Parathyroid adenoma (tissue), 2 donors: ENCODE results near the gene ECHS1.

Experiments used
- H2AFZ ChIP-seq: fragments of 300-600 bp; sonication (generic); one replicate; pipeline ENCODE4 v1.7.0; 2017; ENCODE audit warnings: antibody characterized with exemption, mild to moderate bottlenecking
- H3K27ac ChIP-seq: fragments of 300-600 bp; sonication (generic); one replicate; pipeline ENCODE4 v1.7.0; 2017
- H3K27me3 ChIP-seq: fragments of 300-600 bp; sonication (generic); one replicate; pipeline ENCODE4 v1.7.0; 2017; ENCODE audit warnings: low read length; ENCODE audit not compliant: control insufficient read depth, insufficient read depth
- H3K36me3 ChIP-seq: fragments of 300-600 bp; sonication (generic); one replicate; pipeline ENCODE4 v1.7.0; 2017; ENCODE audit warnings: low read length; ENCODE audit not compliant: control insufficient read depth, insufficient read depth
- H3K4me1 ChIP-seq: fragments of 300-600 bp; sonication (generic); one replicate; pipeline ENCODE4 v1.7.0; 2017; ENCODE audit warnings: control low read depth
- H3K4me2 ChIP-seq: fragments of 300-600 bp; sonication (generic); one replicate; pipeline ENCODE4 v1.7.0; 2017; ENCODE audit warnings: low read length
- H3K4me3 ChIP-seq: fragments of 300-600 bp; sonication (generic); one replicate; pipeline ENCODE4 v1.7.0; 2017; ENCODE audit warnings: low read depth, low read length
- H3K79me2 ChIP-seq: fragments of 300-600 bp; sonication (generic); one replicate; pipeline ENCODE4 v1.7.0; 2017; ENCODE audit warnings: control low read depth
- H3K9ac ChIP-seq: fragments of 300-600 bp; sonication (generic); one replicate; pipeline ENCODE4 v1.7.0; 2017; ENCODE audit warnings: mild to moderate bottlenecking
- H3K9me3 ChIP-seq: fragments of 300-600 bp; sonication (generic); one replicate; pipeline ENCODE4 v1.7.0; 2017; ENCODE audit warnings: low read length; ENCODE audit not compliant: control insufficient read depth
- CTCF ChIP-seq: fragments of 300-600 bp; sonication (generic); IDR thresholded peaks from one replicate; pipeline ENCODE4 v1.7.0; 2017; ENCODE audit warnings: antibody characterized with exemption, mild to moderate bottlenecking
- donor health status: primary hyperparathyroidism.

The ECHS1 gene

GRCh38 chr10:133355991-133356390 is 17.2 kb downstream of the ECHS1 start:
- no peak for TF ChIP-seq CTCF
- H3K9me3 ChIP-seq: no peaks in the 10 kb centered on the region
- H3K4me2 ChIP-seq: no peak overlapping the region
- H3K79me2 ChIP-seq: no peaks in the 10 kb centered on the region
- no peak overlapping the region for H2AFZ ChIP-seq
- H3K27ac ChIP-seq: no peak overlapping the region
- H3K4me3 ChIP-seq: no peak overlapping the region
- no peaks in the 10 kb centered on the region for H3K36me3 ChIP-seq
- H3K4me1 ChIP-seq: peaks cover 6% of the 10 kb centered on the region
- H3K9ac ChIP-seq: no peak overlapping the region
- no peaks in the 10 kb centered on the region for H3K27me3 ChIP-seq

- Histone ChIP-seq H3K4me3 (no peak overlapping the region), H3K27ac (no peak overlapping the region), H3K27me3 (no peaks in the 10 kb centered on the region), H3K79me2 (no peaks in the 10 kb centered on the region), H2AFZ (no peak overlapping the region), H3K9me3 (no peaks in the 10 kb centered on the region), H3K9ac (no peak overlapping the region), H3K4me2 (no peak overlapping the region), H3K4me1 (peaks cover 6% of the 10 kb centered on the region), H3K36me3 (no peaks in the 10 kb centered on the region)
- TF ChIP-seq CTCF: no peak
Observed at GRCh38 chr10:133355266-133355665, 17.9 kb downstream of the ECHS1 start.

GRCh38 chr10:133354672-133355240 is 18.4 kb downstream of the ECHS1 start:
- no peak overlapping the region for H3K4me2 ChIP-seq
- no peak overlapping the region for H3K27ac ChIP-seq
- no peak overlapping the region for H2AFZ ChIP-seq
- H3K4me1 ChIP-seq: peaks cover 3% of the 10 kb centered on the region
- no peak overlapping the region for H3K4me3 ChIP-seq
- no peaks in the 10 kb centered on the region for H3K9me3 ChIP-seq
- TF ChIP-seq CTCF: no peak
- no peaks in the 10 kb centered on the region for H3K27me3 ChIP-seq
- H3K9ac ChIP-seq: no peak overlapping the region
- no peaks in the 10 kb centered on the region for H3K79me2 ChIP-seq
- no peaks in the 10 kb centered on the region for H3K36me3 ChIP-seq

- H3K4me3 ChIP-seq: no peak overlapping the region
- no peak for TF ChIP-seq CTCF
- no peaks in the 10 kb centered on the region for H3K36me3 ChIP-seq
- H3K79me2 ChIP-seq: no peaks in the 10 kb centered on the region
- no peak overlapping the region for H3K9ac ChIP-seq
- H3K27ac ChIP-seq: no peak overlapping the region
- H3K4me2 ChIP-seq: no peak overlapping the region
- H3K4me1 ChIP-seq: no peaks in the 10 kb centered on the region
- no peak overlapping the region for H2AFZ ChIP-seq
- H3K9me3 ChIP-seq: no peaks in the 10 kb centered on the region
- H3K27me3 ChIP-seq: no peaks in the 10 kb centered on the region
Observed at GRCh38 chr10:133353988-133354605, 19.1 kb downstream of the ECHS1 start.
